Heart left ventricle (tissue), 16 donors: ENCODE results near the gene ACCS. TPM values are rescaled to one million over a fixed set of nuclear protein-coding genes. Genes with fewer than 3 reads are reported as not detected.
A peak's percentile ranks its signal among the peaks of the same experiment; 100 is the strongest.

ENCODE experiments used
- ATAC-seq, 4 donors: fragments of 200-7000 bp; cut with Tn5 transposase; one replicate each; pipeline ENCODE4 v1.9.1; 2020 to 2022; ENCODE audit warnings: moderate library complexity in 4 of 4, mild to moderate bottlenecking in 3 of 4, moderate number of reproducible peaks in 1 of 4
- DNase-seq, 5 donors: peaks; one replicate each; pipeline ENCODE4 v3.0.0-alpha.2; 2020
- H3K27ac ChIP-seq, 12 donors: fragments of 200-600 bp; sonication (generic) in 4 of 12; one replicate each; pipeline versions ENCODE4 v1.5.0 to v1.8.0; 2016 to 2022; ENCODE audit warnings: mild to moderate bottlenecking in 2 of 12
- H3K27me3 ChIP-seq, 9 donors: fragments of 200-600 bp; sonication (generic) in 2 of 9; one replicate each; pipeline versions ENCODE4 v1.5.1 to v1.8.0; 2016 to 2022; ENCODE audit warnings: mild to moderate bottlenecking in 3 of 9
- H3K36me3 ChIP-seq, 9 donors: fragments of 200-600 bp; sonication (generic) in 2 of 9; one replicate each; pipeline versions ENCODE4 v1.5.0 to v1.8.0; 2018 to 2022; ENCODE audit warnings: mild to moderate bottlenecking in 2 of 9
- H3K4me1 ChIP-seq, 12 donors: fragments of 200-600 bp; sonication (generic) in 4 of 12; one replicate each; pipeline versions ENCODE4 v1.5.0 to v1.8.0; 2016 to 2022; ENCODE audit warnings: mild to moderate bottlenecking in 3 of 12
- H3K4me3 ChIP-seq, 12 donors: fragments of 200-600 bp; sonication (generic) in 4 of 12; one replicate each; pipeline versions ENCODE4 v1.5.0 to v1.8.0; 2017 to 2022; ENCODE audit warnings: mild to moderate bottlenecking in 9 of 12, moderate library complexity in 4 of 12
- H3K9me3 ChIP-seq, 12 donors: fragments of 200-600 bp; sonication (generic) in 4 of 12; one replicate each; pipeline versions ENCODE4 v1.5.0 to v1.8.0; 2016 to 2022; ENCODE audit warnings: mild to moderate bottlenecking in 1 of 12
- CTCF ChIP-seq, 12 donors: fragments of 200-600 bp; sonication (generic) in 4 of 12; IDR thresholded peaks; one replicate each; pipeline versions ENCODE4 v1.5.0 to v1.8.0; 2018 to 2022; ENCODE audit warnings: antibody characterized with exemption in 12 of 12, mild to moderate bottlenecking in 5 of 12
- POLR2A ChIP-seq, 2 donors: fragments of 450-650 bp; IDR thresholded peaks; one replicate each; pipeline ENCODE4 v1.6.1; 2017; ENCODE audit warnings: antibody characterized with exemption in 2 of 2, mild to moderate bottlenecking in 2 of 2, moderate library complexity in 2 of 2
- WGBS, 4 donors: extraction: QIAGEN DNeasy Blood & Tissue Kit in 2 of 4; methylation state at CpG; one replicate each; pipeline versions ENCODE4 v1.1.5 to v1.1.7; 2013 to 2018; 5-methylcytosine and 5-hydroxymethylcytosine counted together
- intact Hi-C, 10 donors: fragments of 100-400 bp; cut with DNase I; formaldehyde crosslinking; loops; one replicate each; pipeline versions ENCODE4 v1.11.1 to v1.14.2; 2022
- polyA plus RNA-seq, 2 donors: library from polyadenylated mRNA; stranded (reverse); fragments of 200-250 nt; gene quantifications; one replicate each; pipeline ENCODE4 v1.2.3, GENCODE V29; 2013
- total RNA-seq, 9 donors: library from RNA; depleted of rRNA in 2 of 9; stranded (reverse); fragments of >200 nt in 2 of 9; fragmentation: NEBNext Ultra II Directional in 3 of 9; extraction: Animal tissue kit (Norgen Biotek cat#: 25700) in 3 of 9; gene quantifications; one replicate each; pipeline versions ENCODE4 v1.1.0 to v1.2.4, GENCODE V29; 2016 to 2023
- donor health status: ischemic (EF 13 %, LVEDD 7.1; RV severe dilation, severe dysfunction).
- donor health status: healthy with polysubstance abuse.
- donor health status: DM: no; HTN: yes; CAD: no.
- donor health status: DM: no; HTN: no; CAD: no.
- donor health status: ischemic (EF 25% LVEDD 6.9; RV normal size, moderate dysfunction).
- donor health status: ischemic (EF 25% LVEDD 5.7; RV mildly dilated, moderate dysfunction).
- donor health status: healthy.
- donor health status: DM: yes; HTN: yes; CAD: no.
- donor health status: ischemic (EF 35%, LVEDD 5.7; RV mildly dilated, moderate dysfunction).
- donor health status: nonischemic (EF 11% LVEDD 7.7; RV severe dilation, severe dysfunction).
- donor health status: DM: yes; HTN: yes; CAD: no.
- donor health status: PGD.
- donor health status: ischemic (EF 29% LVEDD 5.4; RV normal size, mild dysfunction).
- donor health status: nonischemic (EF 23%, LVEDD 6.1; RV moderate dilation, normal function).

The ACCS gene
- total and polyA plus RNA-seq, 11 donors = 1.6 to 16.7 (median 8.3) TPM

- no peaks in the 10 kb centered on the region for H3K27me3 ChIP-seq
- no peak overlapping the region for H3K4me3 ChIP-seq
- WGBS, 4 donors = 93 to 95% (median 94%) methylated on average over 5 to 6 of the region's 6 CpGs
- DNase-seq (peak in 1 of 5 donors; percentile 33), ATAC-seq (peak in 1 of 4 donors; percentile 12)
- intact Hi-C loops = no loop called here
- H3K9me3 ChIP-seq = no peaks in the 10 kb centered on the region
- no peak for TF ChIP-seq POLR2A (IDR thresholded peaks at IDR 0.05)
- no peak for TF ChIP-seq CTCF (IDR thresholded peaks at IDR 0.05)
- H3K36me3 ChIP-seq = peaks cover 0 to 55% (median 40%) of the 10 kb centered on the region in 9 donors
- no peaks in the 10 kb centered on the region for H3K4me1 ChIP-seq
- H3K27ac ChIP-seq = no peak overlapping the region
Observed at GRCh38 chr11:44079376-44079775, 13.3 kb downstream of the ACCS start.

GRCh38 chr11:44080951-44081350 is 14.9 kb downstream of the ACCS start:
- H3K27me3 ChIP-seq = no peaks in the 10 kb centered on the region
- no peak for ATAC-seq
- TF ChIP-seq POLR2A (IDR thresholded peaks at IDR 0.05) (no peak), CTCF (IDR thresholded peaks at IDR 0.05) (no peak)
- DNase-seq = no peak
- intact Hi-C loops = no loop called here
- H3K36me3 ChIP-seq = peaks cover 0 to 41% (median 27%) of the 10 kb centered on the region in 9 donors
- no peak overlapping the region for H3K27ac ChIP-seq
- no peaks in the 10 kb centered on the region for H3K4me1 ChIP-seq
- H3K4me3 ChIP-seq = no peak overlapping the region
- H3K9me3 ChIP-seq = no peaks in the 10 kb centered on the region
- WGBS, 4 donors = 89 to 99% (median 95%) methylated on average over 9 of the region's 9 CpGs

GRCh38 chr11:44082645-44083044 is 16.6 kb downstream of the ACCS start:
- 93 to 98% (median 96%) methylated on average over 4 of the region's 4 CpGs for WGBS, 4 donors
- Histone ChIP-seq H3K27me3 (no peaks in the 10 kb centered on the region), H3K36me3 (peaks cover 0 to 31% (median 19%) of the 10 kb centered on the region in 9 donors), H3K27ac (no peak overlapping the region), H3K9me3 (no peaks in the 10 kb centered on the region), H3K4me3 (no peak overlapping the region), H3K4me1 (no peaks in the 10 kb centered on the region)
- TF ChIP-seq CTCF (IDR thresholded peaks at IDR 0.05) (no peak), POLR2A (IDR thresholded peaks at IDR 0.05) (no peak)
- ATAC-seq (no peak), DNase-seq (no peak)
- intact Hi-C loops = no loop called here

GRCh38 chr11:44083433-44083832 is 17.4 kb downstream of the ACCS start:
- Histone ChIP-seq H3K4me3 (no peak overlapping the region), H3K27ac (no peak overlapping the region), H3K9me3 (no peaks in the 10 kb centered on the region), H3K27me3 (no peaks in the 10 kb centered on the region), H3K4me1 (no peaks in the 10 kb centered on the region), H3K36me3 (peaks cover 0 to 31% (median 18%) of the 10 kb centered on the region in 9 donors)
- TF ChIP-seq POLR2A (IDR thresholded peaks at IDR 0.05) = no peak
- TF ChIP-seq CTCF (IDR thresholded peaks at IDR 0.05) = no peak
- ATAC-seq (no peak), DNase-seq (no peak)
- 92 to 94% (median 93%) methylated on average over 10 of the region's 10 CpGs for WGBS, 4 donors
- intact Hi-C loops = no loop called here
